Rectal smooth muscle tissue (tissue), 1 donor: Measurements from ENCODE around the gene EML4.
"Not testable (repeated sequence)": the region's sequence is repeated elsewhere in the genome, so short reads cannot be mapped to it uniquely, and the experiment has no call there.

Experiments
- H3K27ac ChIP-seq: one replicate; pipeline ENCODE4 v1.7.0; 2013; ENCODE audit warnings: low read depth, low read length, inconsistent platforms
- H3K27me3 ChIP-seq: one replicate; pipeline ENCODE4 v1.7.0; 2013; ENCODE audit warnings: low read length; ENCODE audit not compliant: control insufficient read depth, insufficient read depth
- H3K36me3 ChIP-seq: one replicate; pipeline ENCODE4 v1.7.0; 2013; ENCODE audit warnings: low read length; ENCODE audit not compliant: control insufficient read depth, insufficient read depth
- H3K4me1 ChIP-seq: one replicate; pipeline ENCODE4 v1.7.0; 2013; ENCODE audit warnings: low read length; ENCODE audit not compliant: control insufficient read depth, insufficient read depth
- H3K4me3 ChIP-seq: one replicate; pipeline ENCODE4 v1.7.0; 2013; ENCODE audit warnings: low read length
- H3K9ac ChIP-seq: one replicate; pipeline ENCODE4 v1.7.0; 2013; ENCODE audit warnings: low read length

Gene EML4, protein sequence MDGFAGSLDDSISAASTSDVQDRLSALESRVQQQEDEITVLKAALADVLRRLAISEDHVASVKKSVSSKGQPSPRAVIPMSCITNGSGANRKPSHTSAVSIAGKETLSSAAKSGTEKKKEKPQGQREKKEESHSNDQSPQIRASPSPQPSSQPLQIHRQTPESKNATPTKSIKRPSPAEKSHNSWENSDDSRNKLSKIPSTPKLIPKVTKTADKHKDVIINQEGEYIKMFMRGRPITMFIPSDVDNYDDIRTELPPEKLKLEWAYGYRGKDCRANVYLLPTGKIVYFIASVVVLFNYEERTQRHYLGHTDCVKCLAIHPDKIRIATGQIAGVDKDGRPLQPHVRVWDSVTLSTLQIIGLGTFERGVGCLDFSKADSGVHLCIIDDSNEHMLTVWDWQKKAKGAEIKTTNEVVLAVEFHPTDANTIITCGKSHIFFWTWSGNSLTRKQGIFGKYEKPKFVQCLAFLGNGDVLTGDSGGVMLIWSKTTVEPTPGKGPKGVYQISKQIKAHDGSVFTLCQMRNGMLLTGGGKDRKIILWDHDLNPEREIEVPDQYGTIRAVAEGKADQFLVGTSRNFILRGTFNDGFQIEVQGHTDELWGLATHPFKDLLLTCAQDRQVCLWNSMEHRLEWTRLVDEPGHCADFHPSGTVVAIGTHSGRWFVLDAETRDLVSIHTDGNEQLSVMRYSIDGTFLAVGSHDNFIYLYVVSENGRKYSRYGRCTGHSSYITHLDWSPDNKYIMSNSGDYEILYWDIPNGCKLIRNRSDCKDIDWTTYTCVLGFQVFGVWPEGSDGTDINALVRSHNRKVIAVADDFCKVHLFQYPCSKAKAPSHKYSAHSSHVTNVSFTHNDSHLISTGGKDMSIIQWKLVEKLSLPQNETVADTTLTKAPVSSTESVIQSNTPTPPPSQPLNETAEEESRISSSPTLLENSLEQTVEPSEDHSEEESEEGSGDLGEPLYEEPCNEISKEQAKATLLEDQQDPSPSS

DNA sequence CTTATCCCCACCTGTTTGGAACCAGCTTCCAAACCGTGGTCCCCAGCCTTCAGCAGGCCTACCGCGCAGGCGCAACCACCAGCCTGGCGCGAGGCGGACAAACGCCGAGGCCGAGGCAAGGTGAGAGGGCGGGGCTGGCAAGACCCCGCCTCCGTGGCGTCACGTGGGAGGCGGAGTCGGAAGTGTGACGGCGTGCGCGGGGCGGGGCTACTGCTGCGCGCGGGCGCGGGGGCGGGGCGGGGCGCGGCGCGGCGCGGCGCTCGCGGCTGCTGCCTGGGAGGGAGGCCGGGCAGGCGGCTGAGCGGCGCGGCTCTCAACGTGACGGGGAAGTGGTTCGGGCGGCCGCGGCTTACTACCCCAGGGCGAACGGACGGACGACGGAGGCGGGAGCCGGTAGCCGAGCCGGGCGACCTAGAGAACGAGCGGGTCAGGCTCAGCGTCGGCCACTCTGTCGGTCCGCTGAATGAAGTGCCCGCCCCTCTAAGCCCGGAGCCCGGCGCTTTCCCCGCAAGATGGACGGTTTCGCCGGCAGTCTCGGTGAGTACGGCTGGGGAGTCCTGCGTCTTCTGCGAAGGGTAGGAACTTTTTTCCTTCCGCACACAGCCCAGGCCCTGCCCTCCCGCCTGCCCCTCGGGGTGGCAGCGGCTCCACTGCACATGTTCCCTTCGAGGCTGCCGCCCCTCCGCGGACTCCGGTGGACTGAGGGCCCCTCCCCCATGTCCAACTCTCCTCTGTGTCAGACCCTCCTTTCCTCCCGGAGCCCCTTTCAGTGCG lies at the start of gene EML4:
EML4 (plus strand) TSS at position 254 of the 774 bp plus-strand sequence; CDS start at position 513, 259 bp downstream.
- Histone ChIP-seq H3K36me3 (no peaks in the 10 kb centered on the region), H3K4me3 (peak within 1 kb of the TSS; percentile 98), H3K9ac (peak within 1 kb of the TSS; percentile 87), H3K27me3 (no peaks in the 10 kb centered on the region), H3K27ac (peak within 1 kb of the TSS; percentile 83), H3K4me1 (peaks cover 14% of the 10 kb centered on the region)

GRCh38 chr2:42123426-42123825 lies 45.7 kb upstream of the EML4 start:
- Histone ChIP-seq H3K9ac (no peak overlapping the region), H3K27me3 (no peaks in the 10 kb centered on the region), H3K4me1 (peaks cover 4% of the 10 kb centered on the region), H3K4me3 (no peak overlapping the region), H3K27ac (no peak overlapping the region), H3K36me3 (no peaks in the 10 kb centered on the region)

- Histone ChIP-seq H3K4me3 (no peak overlapping the region), H3K36me3 (no peaks in the 10 kb centered on the region), H3K4me1 (peaks cover 10% of the 10 kb centered on the region), H3K27ac (no peak overlapping the region), H3K9ac (no peak overlapping the region), H3K27me3 (no peaks in the 10 kb centered on the region)
Observed at GRCh38 chr2:42124011-42124785, 45.0 kb upstream of the EML4 start.

- Histone ChIP-seq H3K4me1 (peaks cover 10% of the 10 kb centered on the region), H3K4me3 (no peak overlapping the region), H3K27me3 (no peaks in the 10 kb centered on the region), H3K9ac (no peak overlapping the region), H3K36me3 (no peaks in the 10 kb centered on the region), H3K27ac (no peak overlapping the region)
Observed at GRCh38 chr2:42125841-42126594, 43.1 kb upstream of the EML4 start.

- not testable (repeated sequence) for H3K27ac ChIP-seq, H3K9ac ChIP-seq, H3K4me3 ChIP-seq, H3K36me3 ChIP-seq, H3K27me3 ChIP-seq
- H3K4me1 ChIP-seq: peaks cover 13% of the 10 kb centered on the region
Observed at GRCh38 chr2:42126873-42127272, 42.3 kb upstream of the EML4 start.

DNA sequence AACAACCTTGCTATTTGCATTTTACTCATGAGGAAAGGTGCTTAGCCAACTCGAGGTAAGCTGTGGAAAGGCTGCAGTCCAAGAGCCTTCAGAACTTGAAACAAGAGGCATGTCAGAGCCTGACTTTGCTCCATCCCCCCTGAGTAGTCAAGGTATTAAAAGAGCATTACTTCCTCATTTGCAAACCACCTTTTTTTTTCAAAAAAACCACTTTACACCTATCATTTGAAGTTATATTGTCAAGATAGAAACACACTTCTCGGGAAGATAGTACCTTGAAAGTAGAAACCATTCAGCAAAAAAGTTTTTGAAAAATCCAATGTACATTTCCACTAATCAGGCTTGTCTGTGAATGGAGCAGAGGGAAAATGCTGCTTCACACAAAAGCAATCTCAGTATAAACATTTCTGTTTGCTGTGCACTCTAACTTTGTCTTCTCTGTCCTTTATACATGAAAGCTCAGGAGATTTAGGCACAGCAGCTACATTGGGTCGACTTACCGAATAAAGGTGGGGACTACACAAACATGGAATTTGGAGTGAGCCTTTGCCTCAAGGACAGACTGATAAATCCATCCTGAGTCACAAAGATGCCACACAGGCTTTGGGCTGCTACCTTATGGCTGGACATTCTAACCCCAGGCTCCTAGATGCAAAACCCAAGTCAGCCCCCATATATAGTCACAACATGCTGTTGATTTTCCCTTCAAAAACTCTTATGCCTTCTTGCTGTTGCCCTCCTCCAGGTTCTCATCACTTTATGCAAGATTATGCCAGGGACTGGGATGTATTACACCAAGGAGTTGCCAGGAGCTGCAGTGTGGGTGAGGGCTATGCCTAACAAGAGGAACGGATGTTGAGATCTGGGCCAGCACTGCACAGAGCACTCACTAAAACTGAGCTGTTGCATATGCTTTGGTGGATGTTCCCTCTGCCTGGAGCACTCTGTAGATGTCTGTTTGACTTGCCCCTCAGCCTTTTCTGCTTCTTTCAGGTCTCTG lies 41.4 kb upstream of the EML4 start:
- no peaks in the 10 kb centered on the region for H3K36me3 ChIP-seq
- no peak overlapping the region for H3K4me3 ChIP-seq
- H3K9ac ChIP-seq: no peak overlapping the region
- no peaks in the 10 kb centered on the region for H3K27me3 ChIP-seq
- no peak overlapping the region for H3K27ac ChIP-seq
- H3K4me1 ChIP-seq: peaks cover 21% of the 10 kb centered on the region

- Histone ChIP-seq H3K27me3 (no peaks in the 10 kb centered on the region), H3K4me1 (peaks cover 30% of the 10 kb centered on the region), H3K9ac (no peak overlapping the region), H3K36me3 (no peaks in the 10 kb centered on the region), H3K4me3 (no peak overlapping the region), H3K27ac (no peak overlapping the region)
Observed at GRCh38 chr2:42128721-42129486, 40.2 kb upstream of the EML4 start.

DNA sequence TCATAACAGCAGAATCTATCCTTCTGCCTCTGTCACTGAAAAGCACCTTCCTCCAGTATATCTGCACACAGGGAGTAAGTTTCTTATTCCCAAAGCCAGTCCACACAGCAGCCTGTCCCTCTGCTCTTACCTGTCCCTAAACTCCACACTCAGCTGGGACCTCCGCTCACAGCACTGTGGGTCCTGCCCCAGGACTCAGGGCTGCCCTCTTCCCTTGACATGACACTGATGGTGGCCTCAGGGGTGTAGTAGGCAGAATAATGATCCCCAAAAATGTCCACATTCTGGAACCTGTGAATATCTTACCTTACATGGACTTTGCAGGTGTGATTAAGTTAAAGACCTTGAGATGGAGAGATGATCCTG lies 39.7 kb upstream of the EML4 start:
- H3K36me3 ChIP-seq: no peaks in the 10 kb centered on the region
- H3K27ac ChIP-seq: no peak overlapping the region
- no peaks in the 10 kb centered on the region for H3K27me3 ChIP-seq
- no peak overlapping the region for H3K4me3 ChIP-seq
- peaks cover 30% of the 10 kb centered on the region for H3K4me1 ChIP-seq
- no peak overlapping the region for H3K9ac ChIP-seq

- Histone ChIP-seq H3K27ac (no peak overlapping the region), H3K4me3 (no peak overlapping the region), H3K4me1 (peaks cover 30% of the 10 kb centered on the region), H3K27me3 (no peaks in the 10 kb centered on the region), H3K36me3 (no peaks in the 10 kb centered on the region), H3K9ac (no peak overlapping the region)
Observed at GRCh38 chr2:42129947-42130346, 39.2 kb upstream of the EML4 start.

DNA sequence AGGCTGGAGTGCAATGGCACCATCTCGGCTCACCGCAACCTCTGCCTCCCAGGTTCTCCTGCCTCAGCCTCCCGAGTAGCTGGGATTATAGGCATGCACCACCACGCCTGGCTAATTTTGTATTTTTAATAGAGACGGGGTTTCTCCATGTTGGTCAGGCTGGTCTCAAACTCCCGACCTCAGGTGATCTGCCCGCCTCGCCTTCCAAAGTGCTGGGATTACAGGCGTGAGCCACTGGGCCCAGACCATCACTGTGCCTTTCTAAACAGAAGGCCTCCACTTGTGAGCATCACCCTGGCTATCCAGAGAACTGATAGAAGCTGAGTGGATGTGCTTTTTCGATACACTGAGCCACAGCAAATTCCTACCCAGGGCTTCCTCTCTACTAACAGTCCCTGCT lies 38.3 kb upstream of the EML4 start:
- H3K4me1 ChIP-seq: peaks cover 30% of the 10 kb centered on the region
- H3K27ac ChIP-seq, H3K9ac ChIP-seq, H3K27me3 ChIP-seq, H3K36me3 ChIP-seq, H3K4me3 ChIP-seq: not testable (repeated sequence)
